Gastroesophageal sphincter (tissue), 4 donors: ENCODE results near the gene GNAQ. TPM values are rescaled to one million over a fixed set of nuclear protein-coding genes. Genes with fewer than 3 reads are reported as not detected.

Source experiments
- ATAC-seq: fragments of 150-250 bp; one replicate; pipeline ENCODE4 v1.9.1; 2016; ENCODE audit warnings: mild to moderate bottlenecking, moderate library complexity
- H3K27ac ChIP-seq, 4 donors: fragments of 200-600 bp; sonication (generic) in 3 of 4; 1 replicate in 3 of 4; 2 replicates in 1 of 4; pipeline ENCODE4 v1.5.1; 2016 to 2019
- H3K27me3 ChIP-seq: fragments of 200-600 bp; sonication (generic); one replicate; pipeline ENCODE4 v1.5.1; 2019
- H3K36me3 ChIP-seq, 2 donors: fragments of 200-600 bp; sonication (generic); one replicate each; pipeline ENCODE4 v1.5.1; 2019; ENCODE audit warnings: control low read depth in 1 of 2
- H3K4me1 ChIP-seq, 3 donors: fragments of 200-600 bp; sonication (generic); 1 replicate in 2 of 3; 2 replicates in 1 of 3; pipeline ENCODE4 v1.5.1; 2016 to 2019; ENCODE audit warnings: control low read depth in 2 of 3
- H3K4me3 ChIP-seq, 2 donors: fragments of 200-600 bp; sonication (generic); one replicate each; pipeline ENCODE4 v1.5.1; 2019; ENCODE audit warnings: mild to moderate bottlenecking in 1 of 2, moderate library complexity in 1 of 2
- H3K9me3 ChIP-seq, 3 donors: fragments of 200-600 bp; sonication (generic); one replicate each; pipeline ENCODE4 v1.5.1; 2017 to 2019; ENCODE audit warnings: control low read depth in 2 of 3
- EP300 ChIP-seq: sonication (generic); formaldehyde crosslinking; IDR thresholded peaks from one replicate; pipeline ENCODE4 v1.6.1; 2017; ENCODE audit warnings: antibody characterized with exemption, mild to moderate bottlenecking
- POLR2A ChIP-seq, 2 donors: fragments of 450-650 bp; IDR thresholded peaks; one replicate each; pipeline ENCODE4 v1.6.1; 2017; ENCODE audit warnings: antibody characterized with exemption in 2 of 2, mild to moderate bottlenecking in 2 of 2, moderate library complexity in 1 of 2
- POLR2AphosphoS5 ChIP-seq: sonication (generic); formaldehyde crosslinking; IDR thresholded peaks from one replicate; pipeline ENCODE4 v1.6.1; 2017; ENCODE audit warnings: antibody characterized with exemption
- WGBS, 2 donors: methylation state at CpG; one replicate each; pipeline ENCODE4 v1.1.5; 2018; ENCODE audit warnings: low coverage in 1 of 2; 5-methylcytosine and 5-hydroxymethylcytosine counted together
- total RNA-seq, 4 donors: library from RNA; depleted of rRNA; stranded (reverse); fragments of >200 nt; gene quantifications; one replicate each; pipeline ENCODE4 v1.1.0, GENCODE V29; 2016
- TF ChIP-seq, protein P1 (sequence below), 4 experiments: fragments of 200-600 bp in 2 of 4; fragments of 450-650 bp in 2 of 4; sonication (generic) in 1 of 4; IDR thresholded peaks; one replicate each; pipeline ENCODE4 v1.5.1; 2017 to 2019; ENCODE audit warnings: antibody characterized with exemption in 4 of 4, mild to moderate bottlenecking in 2 of 4, moderate library complexity in 2 of 4

GNAQ gene
- total RNA-seq, 4 donors from 2014 or later = 57.6 to 86.4 (median 70.8) TPM

DNA sequence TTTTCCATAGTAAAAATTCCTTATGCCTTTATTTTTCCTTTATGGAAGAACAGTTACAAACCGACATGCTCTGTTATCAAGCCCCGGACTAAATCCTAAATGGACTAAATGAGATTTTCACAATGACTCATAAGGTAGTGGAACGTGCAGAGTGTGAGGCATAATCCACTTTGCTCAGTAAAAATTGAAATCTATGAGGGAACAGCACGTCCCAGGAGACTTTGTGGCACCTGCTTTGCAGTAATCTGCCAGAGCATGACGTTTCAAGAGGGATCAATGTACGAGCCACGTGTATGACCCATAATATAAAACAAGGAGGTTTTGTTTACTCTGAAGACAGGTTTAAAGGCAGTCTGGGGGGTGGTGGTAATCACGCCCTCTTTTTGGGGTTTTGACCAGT lies 299.7 kb downstream of the GNAQ start:
- Histone ChIP-seq H3K36me3 (peaks cover 0 to 24% of the 10 kb centered on the region in 2 donors), H3K9me3 (no peaks in the 10 kb centered on the region), H3K27me3 (no peaks in the 10 kb centered on the region), H3K4me3 (no peak overlapping the region), H3K4me1 (peaks cover 0 to 13% (median 0%) of the 10 kb centered on the region in 3 donors), H3K27ac (no peak overlapping the region)
- no peak for ATAC-seq
- WGBS, 2 donors = 62 to 66% methylated on average over 4 to 8 of the region's 8 CpGs
- TF ChIP-seq POLR2AphosphoS5 (peak; percentile 33), EP300 (no peak), POLR2A (IDR thresholded peaks at IDR 0.05) (no peak)
- TF ChIP-seq, protein P1, sequence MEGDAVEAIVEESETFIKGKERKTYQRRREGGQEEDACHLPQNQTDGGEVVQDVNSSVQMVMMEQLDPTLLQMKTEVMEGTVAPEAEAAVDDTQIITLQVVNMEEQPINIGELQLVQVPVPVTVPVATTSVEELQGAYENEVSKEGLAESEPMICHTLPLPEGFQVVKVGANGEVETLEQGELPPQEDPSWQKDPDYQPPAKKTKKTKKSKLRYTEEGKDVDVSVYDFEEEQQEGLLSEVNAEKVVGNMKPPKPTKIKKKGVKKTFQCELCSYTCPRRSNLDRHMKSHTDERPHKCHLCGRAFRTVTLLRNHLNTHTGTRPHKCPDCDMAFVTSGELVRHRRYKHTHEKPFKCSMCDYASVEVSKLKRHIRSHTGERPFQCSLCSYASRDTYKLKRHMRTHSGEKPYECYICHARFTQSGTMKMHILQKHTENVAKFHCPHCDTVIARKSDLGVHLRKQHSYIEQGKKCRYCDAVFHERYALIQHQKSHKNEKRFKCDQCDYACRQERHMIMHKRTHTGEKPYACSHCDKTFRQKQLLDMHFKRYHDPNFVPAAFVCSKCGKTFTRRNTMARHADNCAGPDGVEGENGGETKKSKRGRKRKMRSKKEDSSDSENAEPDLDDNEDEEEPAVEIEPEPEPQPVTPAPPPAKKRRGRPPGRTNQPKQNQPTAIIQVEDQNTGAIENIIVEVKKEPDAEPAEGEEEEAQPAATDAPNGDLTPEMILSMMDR (IDR thresholded peaks at IDR 0.05) = no peak

DNA sequence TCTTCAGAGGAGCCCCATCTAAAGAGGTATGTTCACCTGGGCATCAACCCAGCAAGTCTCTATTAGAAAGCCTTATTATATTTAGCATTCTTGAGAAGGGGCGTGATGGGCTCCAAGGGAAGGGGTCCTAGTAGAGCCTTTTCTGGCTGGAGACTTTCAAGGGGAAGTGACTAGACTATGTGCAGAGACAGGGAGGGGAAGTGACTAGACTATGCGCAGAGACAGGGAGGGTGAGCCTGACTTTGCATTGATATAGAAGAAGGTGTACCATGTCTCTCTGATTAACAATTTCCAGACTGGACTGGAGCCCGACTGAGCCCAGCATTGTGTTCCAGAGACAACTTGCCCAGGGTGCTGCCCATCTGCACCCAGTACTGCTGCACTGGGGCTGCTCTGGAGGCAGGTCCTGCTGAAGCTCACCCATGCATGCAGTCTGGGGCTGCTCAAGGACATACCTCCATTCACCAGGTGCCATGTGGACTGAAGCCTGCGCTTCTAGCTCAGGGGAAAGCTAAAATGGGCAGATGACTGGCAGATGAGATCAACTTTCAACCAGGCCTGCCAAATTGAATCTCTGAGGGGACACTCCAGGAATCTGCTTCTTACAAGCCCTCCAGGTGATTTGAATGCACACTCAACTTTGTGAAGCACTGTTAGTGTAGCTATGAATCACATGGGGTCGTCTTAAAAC lies 300.5 kb downstream of the GNAQ start:
- peaks cover 0 to 13% (median 0%) of the 10 kb centered on the region in 3 donors for H3K4me1 ChIP-seq
- H3K4me3 ChIP-seq = no peak overlapping the region
- peaks cover 0 to 32% of the 10 kb centered on the region in 2 donors for H3K36me3 ChIP-seq
- TF ChIP-seq, protein P1 (IDR thresholded peaks at IDR 0.05) = no peak
- TF ChIP-seq POLR2AphosphoS5 (no peak), POLR2A (IDR thresholded peaks at IDR 0.05) (no peak), EP300 (no peak)
- no peak overlapping the region for H3K27ac ChIP-seq
- 85% methylated on average over 4 of the region's 5 CpGs; no CpG with 5 or more reads in 1 of the 2 donors for WGBS, 2 donors
- no peaks in the 10 kb centered on the region for H3K9me3 ChIP-seq
- H3K27me3 ChIP-seq = no peaks in the 10 kb centered on the region
- ATAC-seq = no peak

DNA sequence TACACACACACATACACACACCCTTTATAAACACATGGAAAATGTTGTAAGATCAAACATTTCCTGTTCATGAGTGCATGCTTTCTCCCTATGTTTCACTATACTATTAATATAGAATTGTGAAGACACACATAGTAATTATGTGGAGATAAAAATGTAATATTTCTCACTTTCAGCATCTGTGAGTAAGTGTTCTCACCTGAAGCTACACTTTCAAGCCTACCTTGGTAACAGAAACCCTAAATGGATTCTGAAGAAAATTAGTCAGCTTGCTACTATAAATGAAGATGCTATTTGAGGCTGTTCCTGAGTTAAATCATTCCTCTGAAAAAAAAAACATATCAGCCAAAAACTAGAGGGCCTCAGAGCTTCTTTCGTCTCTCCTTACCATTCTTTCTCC lies 302.4 kb downstream of the GNAQ start:
- Histone ChIP-seq H3K27ac (no peak overlapping the region), H3K4me3 (no peak overlapping the region), H3K27me3 (no peaks in the 10 kb centered on the region), H3K9me3 (no peaks in the 10 kb centered on the region), H3K4me1 (peaks cover 0 to 4% (median 0%) of the 10 kb centered on the region in 3 donors), H3K36me3 (peaks cover 0 to 45% of the 10 kb centered on the region in 2 donors)
- no peak for ATAC-seq
- TF ChIP-seq POLR2A (IDR thresholded peaks at IDR 0.05) = no peak
- no peak for TF ChIP-seq EP300
- TF ChIP-seq, protein P1 (IDR thresholded peaks at IDR 0.05) = no peak
- no peak for TF ChIP-seq POLR2AphosphoS5
- WGBS, 2 donors = 100% methylated on average over 1 of the region's 1 CpG

DNA sequence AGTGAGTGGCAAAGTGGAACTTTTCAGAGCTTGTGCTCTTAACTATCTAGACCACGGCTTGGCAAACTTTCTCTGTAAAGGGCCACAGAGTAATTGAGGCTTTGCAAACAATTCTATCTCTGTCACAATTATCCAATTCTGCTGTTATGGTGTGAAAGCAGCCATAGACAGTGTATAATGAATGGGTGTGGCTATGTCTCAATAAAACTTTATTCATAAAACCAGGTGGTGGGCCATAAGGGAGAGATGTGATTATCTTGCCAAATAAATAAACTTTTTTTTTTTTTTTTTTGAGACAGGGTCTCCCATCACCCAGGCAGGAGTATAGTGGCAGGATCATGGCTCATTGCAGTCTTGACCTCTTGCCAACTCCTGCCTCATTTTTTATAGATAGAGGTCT lies 304.8 kb downstream of the GNAQ start:
- Histone ChIP-seq H3K27ac (no peak overlapping the region), H3K27me3 (no peaks in the 10 kb centered on the region), H3K36me3 (peaks cover 0 to 50% of the 10 kb centered on the region in 2 donors), H3K4me1 (peaks cover 0 to 4% (median 0%) of the 10 kb centered on the region in 3 donors), H3K4me3 (no peak overlapping the region), H3K9me3 (no peaks in the 10 kb centered on the region)
- WGBS, 2 donors = 100% methylated on average over 1 of the region's 1 CpG
- TF ChIP-seq POLR2A (IDR thresholded peaks at IDR 0.05) (no peak), POLR2AphosphoS5 (no peak), EP300 (no peak)
- TF ChIP-seq, protein P1 (IDR thresholded peaks at IDR 0.05) = no peak
- no peak for ATAC-seq

DNA sequence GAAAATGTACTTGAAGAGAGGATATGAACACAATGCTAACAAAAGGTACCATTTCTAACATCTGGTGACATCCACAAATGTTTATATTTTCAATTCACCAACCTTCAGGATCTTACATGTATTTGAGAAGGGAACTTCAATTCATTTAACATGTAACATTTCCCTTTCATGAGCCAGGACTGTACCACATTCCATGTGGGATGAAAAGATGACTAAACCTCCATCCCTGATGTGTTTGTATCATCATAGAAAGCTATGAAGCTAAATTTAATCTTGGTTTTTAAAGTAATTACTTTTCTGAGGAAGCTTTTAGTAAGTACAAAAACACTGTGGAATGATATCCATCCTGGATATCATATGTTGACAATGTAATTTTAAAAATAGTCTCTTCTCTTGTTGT lies 305.3 kb downstream of the GNAQ start:
- no peaks in the 10 kb centered on the region for H3K9me3 ChIP-seq
- no peak overlapping the region for H3K27ac ChIP-seq
- ATAC-seq = no peak
- TF ChIP-seq EP300 (no peak), POLR2A (IDR thresholded peaks at IDR 0.05) (no peak), POLR2AphosphoS5 (no peak)
- TF ChIP-seq, protein P1 (IDR thresholded peaks at IDR 0.05) = no peak
- peaks cover 0 to 55% of the 10 kb centered on the region in 2 donors for H3K36me3 ChIP-seq
- no peak overlapping the region for H3K4me3 ChIP-seq
- H3K4me1 ChIP-seq = peaks cover 0 to 4% (median 0%) of the 10 kb centered on the region in 3 donors
- H3K27me3 ChIP-seq = no peaks in the 10 kb centered on the region
